ENCODE results near the gene UBE2B.

Gene UBE2B

DNA sequence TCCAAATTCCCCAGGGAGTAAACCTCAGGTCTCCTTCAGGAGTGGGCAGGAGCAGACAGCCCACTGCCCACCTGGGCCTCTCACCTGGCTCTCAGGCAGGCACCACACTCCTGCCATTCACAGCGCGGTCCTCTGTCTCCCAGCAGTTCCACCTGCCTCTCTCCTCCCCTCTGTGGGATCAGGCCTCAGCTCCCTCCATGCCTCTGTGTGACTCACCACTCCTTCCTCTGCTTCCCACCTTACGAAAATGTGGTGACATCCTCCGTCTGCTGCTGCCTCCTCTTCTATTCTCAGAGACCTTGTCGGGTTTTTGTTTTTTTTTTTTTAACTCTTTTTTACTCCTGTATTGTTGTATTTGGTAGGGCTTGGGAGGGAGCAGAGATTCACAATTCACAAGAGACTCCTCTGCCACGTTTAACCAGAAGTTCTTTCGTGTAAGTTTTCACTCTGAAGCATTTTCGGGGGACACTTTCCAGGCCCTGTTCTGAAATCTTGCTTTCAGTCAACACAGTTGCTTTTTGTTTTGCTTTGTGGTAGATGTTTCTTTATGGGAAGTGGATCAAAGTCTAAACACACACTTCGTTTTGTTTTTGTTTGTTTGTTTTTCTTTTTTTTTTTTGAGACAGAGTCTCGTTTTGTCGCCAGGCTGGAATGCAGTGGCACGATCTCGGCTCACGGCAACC is 61.4 kb downstream of the UBE2B start:
- H3K9me3 ChIP-seq (ENCODE audit: control insufficient read depth, insufficient read depth, low read length) = no peaks in the 10 kb centered on the region
- peaks cover 7% of the 10 kb centered on the region for H3K4me1 ChIP-seq (ENCODE audit: control insufficient read depth, insufficient read depth, low read length)
- H3K4me3 ChIP-seq (ENCODE audit: low read length) = no peak overlapping the region
- no peak overlapping the region for H3K27ac ChIP-seq (ENCODE audit: low read length)
- no CpG with 5 or more reads among the region's 14 CpGs for WGBS (ENCODE audit: insufficient coverage, insufficient read length)
- DNase-seq (ENCODE audit: low read depth, low spot score) = no peak
- peaks cover 9% of the 10 kb centered on the region for H3K36me3 ChIP-seq (ENCODE audit: control insufficient read depth, insufficient read depth, low read length)
- H3K27me3 ChIP-seq (ENCODE audit: control insufficient read depth, insufficient read depth, low read length) = no peaks in the 10 kb centered on the region

DNA sequence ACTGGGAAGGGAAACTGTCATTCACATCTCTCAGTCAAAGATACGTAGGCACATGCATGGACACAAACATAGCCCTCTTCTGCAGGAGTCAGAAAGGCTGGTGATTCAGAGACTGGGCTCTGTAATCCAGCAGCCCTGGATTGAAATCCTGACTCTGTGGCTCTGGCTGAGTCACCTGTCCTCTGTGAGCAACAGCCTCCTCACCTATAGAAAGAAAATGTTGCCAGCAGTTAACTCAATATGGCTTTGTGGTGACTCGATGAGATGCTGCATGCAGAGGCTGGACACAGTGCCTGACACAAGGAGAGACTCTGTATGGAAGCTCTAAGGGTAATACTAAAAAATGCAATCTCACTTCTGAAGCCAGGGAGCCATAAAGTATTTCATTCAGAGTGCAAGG is 64.2 kb downstream of the UBE2B start:
- DNase-seq (ENCODE audit: low read depth, low spot score) = no peak
- Histone ChIP-seq H3K4me1 (ENCODE audit: control insufficient read depth, insufficient read depth, low read length) (peaks cover 8% of the 10 kb centered on the region), H3K4me3 (ENCODE audit: low read length) (no peak overlapping the region), H3K27ac (ENCODE audit: low read length) (no peak overlapping the region), H3K9me3 (ENCODE audit: control insufficient read depth, insufficient read depth, low read length) (no peaks in the 10 kb centered on the region), H3K27me3 (ENCODE audit: control insufficient read depth, insufficient read depth, low read length) (no peaks in the 10 kb centered on the region), H3K36me3 (ENCODE audit: control insufficient read depth, insufficient read depth, low read length) (peaks cover 10% of the 10 kb centered on the region)
- WGBS (ENCODE audit: insufficient coverage, insufficient read length) = no CpG with 5 or more reads among the region's 2 CpGs

- H3K9me3 ChIP-seq (ENCODE audit: control insufficient read depth, insufficient read depth, low read length) = no peaks in the 10 kb centered on the region
- peaks cover 9% of the 10 kb centered on the region for H3K4me1 ChIP-seq (ENCODE audit: control insufficient read depth, insufficient read depth, low read length)
- H3K27ac ChIP-seq (ENCODE audit: low read length) = no peak overlapping the region
- no peaks in the 10 kb centered on the region for H3K27me3 ChIP-seq (ENCODE audit: control insufficient read depth, insufficient read depth, low read length)
- peaks cover 11% of the 10 kb centered on the region for H3K36me3 ChIP-seq (ENCODE audit: control insufficient read depth, insufficient read depth, low read length)
- no CpG with 5 or more reads among the region's 20 CpGs for WGBS (ENCODE audit: insufficient coverage, insufficient read length)
- no peak for DNase-seq (ENCODE audit: low read depth, low spot score)
- H3K4me3 ChIP-seq (ENCODE audit: low read length) = no peak overlapping the region
These were observed 65.4 kb downstream of the UBE2B start for GRCh38 chr5:134436523-134437339.

GRCh38 chr5:134437340-134437846 is 66.0 kb downstream of the UBE2B start:
- H3K9me3 ChIP-seq (ENCODE audit: control insufficient read depth, insufficient read depth, low read length) = no peaks in the 10 kb centered on the region
- peaks cover 11% of the 10 kb centered on the region for H3K36me3 ChIP-seq (ENCODE audit: control insufficient read depth, insufficient read depth, low read length)
- no peak for DNase-seq (ENCODE audit: low read depth, low spot score)
- H3K27me3 ChIP-seq (ENCODE audit: control insufficient read depth, insufficient read depth, low read length) = no peaks in the 10 kb centered on the region
- peaks cover 11% of the 10 kb centered on the region for H3K4me1 ChIP-seq (ENCODE audit: control insufficient read depth, insufficient read depth, low read length)
- H3K27ac ChIP-seq (ENCODE audit: low read length) = no peak overlapping the region
- WGBS (ENCODE audit: insufficient coverage, insufficient read length) = no CpG with 5 or more reads among the region's 4 CpGs
- H3K4me3 ChIP-seq (ENCODE audit: low read length) = no peak overlapping the region

DNA sequence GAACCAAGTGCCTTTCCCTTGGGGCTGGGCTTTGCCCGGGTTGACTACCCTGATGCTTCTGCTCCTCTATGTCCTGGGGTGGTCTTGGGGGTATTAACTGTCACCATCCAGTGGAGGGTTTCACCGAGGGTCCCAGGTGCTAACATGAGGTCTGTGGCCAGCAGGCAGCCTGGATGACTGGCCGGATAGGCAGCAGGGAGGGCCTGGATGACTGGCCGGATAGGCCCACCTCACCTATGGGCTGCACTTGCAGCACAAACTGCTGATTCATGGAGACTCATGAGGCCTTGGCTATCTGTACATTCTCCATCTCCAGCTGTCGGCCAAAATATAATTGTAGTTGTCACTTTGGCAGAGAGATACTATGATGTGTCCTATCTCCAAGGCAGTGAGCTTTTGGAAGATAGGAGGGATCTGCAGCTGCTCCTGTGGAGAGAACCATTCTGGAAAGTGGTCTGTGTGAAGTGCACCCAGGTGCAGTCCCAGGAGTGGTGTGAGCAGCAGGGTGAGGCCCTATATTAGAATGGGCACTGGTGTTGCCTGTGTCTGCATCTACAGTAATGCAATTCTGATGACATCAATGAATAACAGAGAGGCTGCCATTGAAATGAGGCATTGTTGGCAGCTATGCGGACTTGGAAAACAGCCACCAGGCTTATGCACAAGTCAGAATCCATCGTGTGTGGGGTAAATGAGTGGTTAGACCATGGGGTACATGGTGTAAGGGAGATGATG is 66.6 kb downstream of the UBE2B start:
- Histone ChIP-seq H3K4me1 (ENCODE audit: control insufficient read depth, insufficient read depth, low read length) (peaks cover 8% of the 10 kb centered on the region), H3K4me3 (ENCODE audit: low read length) (no peak overlapping the region), H3K36me3 (ENCODE audit: control insufficient read depth, insufficient read depth, low read length) (peaks cover 11% of the 10 kb centered on the region), H3K27me3 (ENCODE audit: control insufficient read depth, insufficient read depth, low read length) (no peaks in the 10 kb centered on the region), H3K27ac (ENCODE audit: low read length) (no peak overlapping the region), H3K9me3 (ENCODE audit: control insufficient read depth, insufficient read depth, low read length) (no peaks in the 10 kb centered on the region)
- no CpG with 5 or more reads among the region's 7 CpGs for WGBS (ENCODE audit: insufficient coverage, insufficient read length)
- no peak for DNase-seq (ENCODE audit: low read depth, low spot score)

DNA sequence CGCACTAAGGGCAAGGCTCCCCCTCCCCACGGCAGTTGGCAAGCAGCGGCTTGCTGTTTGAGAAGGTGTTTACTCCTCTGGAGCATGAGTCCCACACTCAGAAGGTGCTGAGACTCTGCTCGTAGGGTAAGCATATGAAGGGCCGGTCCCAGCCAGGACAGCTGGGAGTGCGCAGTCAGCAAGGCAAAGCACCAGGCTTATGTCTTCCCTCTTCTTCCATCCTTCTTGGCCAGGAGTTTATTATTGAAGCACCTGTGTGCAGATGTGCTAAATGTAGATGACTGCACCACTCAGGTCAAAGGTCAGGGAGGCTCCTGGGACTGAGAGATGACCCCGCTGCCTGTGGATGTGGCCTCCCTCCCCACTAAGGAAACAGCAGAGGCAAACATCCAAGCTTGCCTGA is 67.4 kb downstream of the UBE2B start:
- Histone ChIP-seq H3K4me1 (ENCODE audit: control insufficient read depth, insufficient read depth, low read length) (peaks cover 8% of the 10 kb centered on the region), H3K27ac (ENCODE audit: low read length) (no peak overlapping the region), H3K4me3 (ENCODE audit: low read length) (no peak overlapping the region), H3K36me3 (ENCODE audit: control insufficient read depth, insufficient read depth, low read length) (peaks cover 11% of the 10 kb centered on the region), H3K27me3 (ENCODE audit: control insufficient read depth, insufficient read depth, low read length) (no peaks in the 10 kb centered on the region), H3K9me3 (ENCODE audit: control insufficient read depth, insufficient read depth, low read length) (no peaks in the 10 kb centered on the region)
- no CpG with 5 or more reads among the region's 7 CpGs for WGBS (ENCODE audit: insufficient coverage, insufficient read length)
- no peak for DNase-seq (ENCODE audit: low read depth, low spot score)

GRCh38 chr5:134439210-134439654 is 67.9 kb downstream of the UBE2B start:
- DNase-seq (ENCODE audit: low read depth, low spot score) = no peak
- WGBS (ENCODE audit: insufficient coverage, insufficient read length) = no CpG with 5 or more reads among the region's 7 CpGs

DNA sequence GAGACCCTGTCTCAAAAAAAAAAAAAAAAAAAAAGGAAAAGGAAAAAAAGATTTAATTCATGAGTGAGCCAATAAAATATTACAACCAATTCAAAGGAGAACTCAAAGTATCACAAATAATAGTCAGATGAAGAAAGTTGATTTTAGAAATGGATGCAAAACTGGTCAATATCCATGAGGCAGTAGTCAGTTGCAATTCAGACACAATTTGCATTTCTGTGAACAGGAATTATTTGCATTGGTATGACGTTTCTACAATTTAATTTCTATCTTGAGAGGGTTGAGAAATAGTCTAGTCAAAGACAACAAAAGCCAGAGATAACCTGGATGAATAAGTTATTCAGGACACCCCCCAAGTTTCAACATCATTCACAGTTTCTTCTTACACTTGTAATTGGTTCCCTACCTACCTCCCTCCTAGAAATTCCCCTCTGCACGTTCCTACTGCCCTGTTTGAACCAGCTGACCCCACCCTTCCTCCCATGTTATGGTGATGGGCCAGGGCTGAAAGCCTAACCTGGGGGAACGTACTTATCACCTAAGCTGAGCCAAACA is 68.9 kb downstream of the UBE2B start:
- H3K36me3 ChIP-seq (ENCODE audit: control insufficient read depth, insufficient read depth, low read length) = peaks cover 11% of the 10 kb centered on the region
- no peak overlapping the region; the same call in 1 of the 2 replicates for H3K4me3 ChIP-seq (ENCODE audit: low read length)
- H3K9me3 ChIP-seq (ENCODE audit: control insufficient read depth, insufficient read depth, low read length) = no peaks in the 10 kb centered on the region
- no peaks in the 10 kb centered on the region for H3K27me3 ChIP-seq (ENCODE audit: control insufficient read depth, insufficient read depth, low read length)
- no CpG with 5 or more reads among the region's 3 CpGs for WGBS (ENCODE audit: insufficient coverage, insufficient read length)
- no peak overlapping the region for H3K27ac ChIP-seq (ENCODE audit: low read length)
- peaks cover 8% of the 10 kb centered on the region for H3K4me1 ChIP-seq (ENCODE audit: control insufficient read depth, insufficient read depth, low read length)
- no peak for DNase-seq (ENCODE audit: low read depth, low spot score)

More at GRCh38 chr5:134439210-134439654, 67.9 kb downstream of the UBE2B start:
- H3K9me3 ChIP-seq (ENCODE audit: control insufficient read depth, insufficient read depth, low read length) = no peaks in the 10 kb centered on the region
- peaks cover 8% of the 10 kb centered on the region for H3K4me1 ChIP-seq (ENCODE audit: control insufficient read depth, insufficient read depth, low read length)
- H3K27ac ChIP-seq (ENCODE audit: low read length) = no peak overlapping the region
- peaks cover 11% of the 10 kb centered on the region for H3K36me3 ChIP-seq (ENCODE audit: control insufficient read depth, insufficient read depth, low read length)
- H3K27me3 ChIP-seq (ENCODE audit: control insufficient read depth, insufficient read depth, low read length) = no peaks in the 10 kb centered on the region
- H3K4me3 ChIP-seq (ENCODE audit: low read length) = no peak overlapping the region

All from iPS DF 6.9 (cell line).